WTC11 (cell line): ENCODE results near the gene SIAE. TPM values are rescaled to one million over a fixed set of nuclear protein-coding genes. Genes with fewer than 3 reads are reported as not detected.
A peak's percentile ranks its signal among the peaks of the same experiment; 100 is the strongest.

Source experiments
- ATAC-seq: fragments of 200-7000 bp; cut with Tn5 transposase; 2 replicates; pipeline ENCODE4 v1.10.0; 2021; ENCODE audit warnings: mild to moderate bottlenecking, moderate library complexity
- CTCF ChIA-PET: fragments of 300-600 bp; sonication (Branson Sonifier 250); formaldehyde crosslinking; loops from one replicate; lab custom pipeline; 2021; ENCODE audit warnings: antibody characterized with exemption; lab: Charles Lee
- POLR2A ChIA-PET: fragments of 350-600 bp; sonication (Branson Sonifier 250); formaldehyde crosslinking; loops from one replicate; lab custom pipeline; 2021; ENCODE audit warnings: antibody characterized with exemption; lab: Charles Lee
- DNase-seq: peaks from one replicate; pipeline ENCODE4 v3.0.0; 2021; ENCODE audit warnings: low spot score
- H3K27ac Mint-ChIP-seq: 2 replicates; pipeline ENCODE4 v1.8.0; 2021; ENCODE audit warnings: mixed read lengths
- H3K27me3 Mint-ChIP-seq: 2 replicates; pipeline ENCODE4 v1.8.0; 2021; ENCODE audit warnings: low read depth, mild to moderate bottlenecking, moderate library complexity, mixed read lengths
- H3K36me3 Mint-ChIP-seq: 2 replicates; pipeline ENCODE4 v1.8.0; 2021; ENCODE audit warnings: mixed read lengths
- H3K4me1 Mint-ChIP-seq: 2 replicates; pipeline ENCODE4 v1.8.0; 2022; ENCODE audit warnings: mixed read lengths
- H3K4me3 Mint-ChIP-seq: 2 replicates; pipeline ENCODE4 v1.8.0; 2021; ENCODE audit warnings: mild to moderate bottlenecking, moderate library complexity, mixed read lengths
- H3K9me3 Mint-ChIP-seq: 2 replicates; pipeline ENCODE4 v1.8.0; 2021; ENCODE audit warnings: mixed read lengths
- AFF4 ChIP-seq: sonication (generic); formaldehyde crosslinking; IDR thresholded peaks from 2 replicates; pipeline ENCODE4 v1.8.1; 2023; ENCODE audit warnings: mild to moderate bottlenecking, missing genetic modification reagents, borderline replicate concordance
- ATF3 ChIP-seq: sonication (generic); formaldehyde crosslinking; conservative IDR thresholded peaks from 2 replicates; pipeline ENCODE4 v1.8.1; 2022; ENCODE audit warnings: mild to moderate bottlenecking, missing genetic modification reagents
- CTCF ChIP-seq: fragments of 200-600 bp; IDR thresholded peaks from 2 replicates; pipeline ENCODE4 v1.8.0; 2022; ENCODE audit warnings: antibody characterized with exemption
- NR3C1 ChIP-seq: sonication (generic); formaldehyde crosslinking; conservative IDR thresholded peaks from 2 replicates; pipeline ENCODE4 v1.8.1; 2023; ENCODE audit warnings: low read depth, mild to moderate bottlenecking, missing genetic modification reagents
- PREB ChIP-seq: sonication (generic); formaldehyde crosslinking; IDR thresholded peaks from 2 replicates; pipeline ENCODE4 v1.8.1; 2022; ENCODE audit warnings: mild to moderate bottlenecking, missing genetic modification reagents, moderate library complexity, borderline replicate concordance
- TEAD1 ChIP-seq: sonication (generic); formaldehyde crosslinking; IDR thresholded peaks from 2 replicates; pipeline ENCODE4 v1.8.0; 2022; ENCODE audit warnings: mild to moderate bottlenecking, missing genetic modification reagents
- TEAD4 ChIP-seq: sonication (generic); formaldehyde crosslinking; IDR thresholded peaks from 2 replicates; pipeline ENCODE4 v1.8.0; 2022; ENCODE audit warnings: mild to moderate bottlenecking, missing genetic modification reagents
- USF2 ChIP-seq: sonication (generic); formaldehyde crosslinking; IDR thresholded peaks from 2 replicates; pipeline ENCODE4 v1.8.1; 2023; ENCODE audit warnings: mild to moderate bottlenecking, missing genetic modification reagents, moderate library complexity
- ZBTB21 ChIP-seq: sonication (generic); formaldehyde crosslinking; IDR thresholded peaks from 2 replicates; pipeline ENCODE4 v1.8.1; 2023; ENCODE audit warnings: mild to moderate bottlenecking, missing genetic modification reagents, borderline replicate concordance
- ZBTB43 ChIP-seq: sonication (generic); formaldehyde crosslinking; IDR thresholded peaks from 2 replicates; pipeline ENCODE4 v1.8.1; 2023; ENCODE audit warnings: mild to moderate bottlenecking, missing genetic modification reagents
- ZNF121 ChIP-seq: sonication (generic); formaldehyde crosslinking; IDR thresholded peaks from 2 replicates; pipeline ENCODE4 v1.8.0; 2023; ENCODE audit warnings: missing genetic modification reagents
- ZNF138 ChIP-seq: sonication (generic); formaldehyde crosslinking; conservative IDR thresholded peaks from 2 replicates; pipeline ENCODE4 v1.8.1; 2022; ENCODE audit warnings: mild to moderate bottlenecking, moderate library complexity, missing genetic modification reagents
- ZNF423 ChIP-seq: fragments of 250-450 bp; sonication (Bioruptor Pico); IDR thresholded peaks from 2 replicates; pipeline ENCODE4 v2.1.2; 2022; ENCODE audit warnings: mild to moderate bottlenecking, moderate library complexity
- total RNA-seq: library from RNA; stranded (reverse); gene quantifications from 3 replicates; pipeline ENCODE4 v1.2.3, GENCODE V29; 2021

The SIAE gene
- total RNA-seq, 1 experiment from 2014 or later, result 4.9 TPM

GRCh38 chr11:124670732-124671131 lies 2.8 kb downstream of the SIAE start (continued):
- TF ChIP-seq AFF4 (CRISPR knock-in tag), result no peak
- TF ChIP-seq ZBTB21 (CRISPR knock-in tag), result no peak
- no peak for TF ChIP-seq ZNF121 (CRISPR knock-in tag)

GRCh38 chr11:124669193-124669592 lies 4.3 kb downstream of the SIAE start:
- Mint-ChIP-seq H3K27ac (no peak overlapping the region), H3K4me3 (no peak overlapping the region), H3K27me3 (peaks cover 2% of the 10 kb centered on the region; the same call in 1 of the 2 replicates), H3K36me3 (no peaks in the 10 kb centered on the region), H3K4me1 (peaks cover 9% of the 10 kb centered on the region), H3K9me3 (no peaks in the 10 kb centered on the region)
- DNase-seq, result peak; percentile 30
- TF ChIP-seq ZBTB43 (CRISPR knock-in tag) (no peak), ZNF423 (CRISPR knock-in tag) (no peak), PREB (CRISPR knock-in tag) (no peak), CTCF (peak; percentile 57; the same call in 1 of the 2 replicates), USF2 (CRISPR knock-in tag) (no peak)
- POLR2A ChIA-PET, result interaction anchor here (0.5 kb wide), 1 partner anchor 94 kb away, joined by 4 read pairs; no protein-coding TSS in a partner anchor
- CTCF ChIA-PET, result interaction anchor here (0.6 to 4.0 kb wide), 38 partner anchors 9 to 223 kb away, joined by 3 to 61 read pairs (median 4); partner anchors contain the start of genes ESAM, MSANTD2, NRGN and ROBO3
- peak; percentile 31 for ATAC-seq

GRCh38 chr11:124667601-124668000 lies 5.9 kb downstream of the SIAE start:
- no peak for ATAC-seq
- DNase-seq, result no peak
- CTCF ChIA-PET, result interaction anchor here (1.4 kb wide), 1 partner anchor 95 kb away, joined by 3 read pairs; no protein-coding TSS in a partner anchor
- H3K36me3 Mint-ChIP-seq, result no peaks in the 10 kb centered on the region
- H3K27me3 Mint-ChIP-seq, result no peaks in the 10 kb centered on the region; the same call in 1 of the 2 replicates
- no peaks in the 10 kb centered on the region for H3K9me3 Mint-ChIP-seq
- H3K27ac Mint-ChIP-seq, result no peak overlapping the region
- H3K4me1 Mint-ChIP-seq, result peaks cover 3% of the 10 kb centered on the region
- POLR2A ChIA-PET, result no interaction called here
- no peak overlapping the region for H3K4me3 Mint-ChIP-seq
- TF ChIP-seq ZNF121 (CRISPR knock-in tag) (no peak), TEAD1 (CRISPR knock-in tag) (no peak), ATF3 (CRISPR knock-in tag) (no peak), AFF4 (CRISPR knock-in tag) (no peak), NR3C1 (no peak), ZNF138 (CRISPR knock-in tag) (no peak), TEAD4 (CRISPR knock-in tag) (no peak)
